ENCODE measurements around the gene LAYN.

LAYN gene

GRCh38 chr11:111548525-111548924 lies 8.0 kb downstream of the LAYN start:
- no peak for TF ChIP-seq CTCF (IDR thresholded peaks at IDR 0.05; ENCODE audit: control insufficient read depth, insufficient read depth, low read depth, low read length, missing control alignments)
- no peak overlapping the region for H3K4me3 ChIP-seq (ENCODE audit: control insufficient read depth, low read depth, low read length)
- DNase-seq (ENCODE audit: low read depth), result no peak

GRCh38 chr11:111549196-111549868 lies 8.8 kb downstream of the LAYN start:
- no peak for TF ChIP-seq CTCF (IDR thresholded peaks at IDR 0.05; ENCODE audit: control insufficient read depth, insufficient read depth, low read depth, low read length, missing control alignments)

GRCh38 chr11:111549869-111550203 lies 9.3 kb downstream of the LAYN start:
- H3K4me3 ChIP-seq (ENCODE audit: control insufficient read depth, low read depth, low read length), result no peak overlapping the region
- DNase-seq (ENCODE audit: low read depth), result no peak
- TF ChIP-seq CTCF (IDR thresholded peaks at IDR 0.05; ENCODE audit: control insufficient read depth, insufficient read depth, low read depth, low read length, missing control alignments), result no peak

More at GRCh38 chr11:111549196-111549868, 8.8 kb downstream of the LAYN start:
- no peak for DNase-seq (ENCODE audit: low read depth)
- no peak overlapping the region for H3K4me3 ChIP-seq (ENCODE audit: control insufficient read depth, low read depth, low read length)

GRCh38 chr11:111550258-111550657 lies 9.7 kb downstream of the LAYN start:
- no peak overlapping the region for H3K4me3 ChIP-seq (ENCODE audit: control insufficient read depth, low read depth, low read length)
- TF ChIP-seq CTCF (IDR thresholded peaks at IDR 0.05; ENCODE audit: control insufficient read depth, insufficient read depth, low read depth, low read length, missing control alignments), result no peak

GRCh38 chr11:111554532-111554931 lies 14.0 kb downstream of the LAYN start:
- no peak for TF ChIP-seq CTCF (IDR thresholded peaks at IDR 0.05; ENCODE audit: control insufficient read depth, insufficient read depth, low read depth, low read length, missing control alignments)
- no peak overlapping the region for H3K4me3 ChIP-seq (ENCODE audit: control insufficient read depth, low read depth, low read length)

More at GRCh38 chr11:111550258-111550657, 9.7 kb downstream of the LAYN start:
- DNase-seq (ENCODE audit: low read depth), result no peak

GRCh38 chr11:111555255-111555654 lies 14.7 kb downstream of the LAYN start:
- no peak overlapping the region for H3K4me3 ChIP-seq (ENCODE audit: control insufficient read depth, low read depth, low read length)
- no peak for TF ChIP-seq CTCF (IDR thresholded peaks at IDR 0.05; ENCODE audit: control insufficient read depth, insufficient read depth, low read depth, low read length, missing control alignments)
- no peak for DNase-seq (ENCODE audit: low read depth)

More at GRCh38 chr11:111554532-111554931, 14.0 kb downstream of the LAYN start:
- DNase-seq (ENCODE audit: low read depth), result no peak
